K562 (cell line): ENCODE measurements around the gene KLHDC7A. TPM values are rescaled to one million over a fixed set of nuclear protein-coding genes. Genes with fewer than 3 reads are reported as not detected.
A peak's percentile ranks its signal among the peaks of the same experiment; 100 is the strongest.

ENCODE experiments used
- ASH1L ChIP-seq: fragments of 450-650 bp; IDR thresholded peaks from 2 replicates; pipeline ENCODE4 v1.6.1; 2018; ENCODE audit warnings: borderline replicate concordance, mild to moderate bottlenecking, low read depth; ENCODE audit not compliant: partially characterized antibody
- CGGBP1 ChIP-seq: fragments of 250-450 bp; sonication (Bioruptor Pico); IDR thresholded peaks from 2 replicates; pipeline ENCODE4 v1.9.0; 2021; ENCODE audit warnings: mild to moderate bottlenecking
- CHD4 ChIP-seq: fragments of 200-600 bp; sonication (generic); IDR thresholded peaks from 3 replicates; pipeline ENCODE4 v1.6.1; 2012; ENCODE audit warnings: low read depth, mild to moderate bottlenecking, mixed read lengths, low read length, inconsistent platforms; ENCODE audit not compliant: insufficient read depth, insufficient replicate concordance, poor library complexity, severe bottlenecking
- COPS2 ChIP-seq: fragments of 450-650 bp; conservative IDR thresholded peaks from 2 replicates; pipeline ENCODE4 v1.6.1; 2016; ENCODE audit warnings: mild to moderate bottlenecking, moderate library complexity
- DACH1 ChIP-seq: fragments of 450-650 bp; IDR thresholded peaks from 2 replicates; pipeline ENCODE4 v1.6.1; 2018; ENCODE audit not compliant: partially characterized antibody
- EP400 ChIP-seq: fragments of 450-650 bp; IDR thresholded peaks from 2 replicates; pipeline ENCODE4 v1.6.1; 2017; ENCODE audit warnings: antibody characterized with exemption, mild to moderate bottlenecking, moderate library complexity
- FOXA1 ChIP-seq: fragments of 450-650 bp; IDR thresholded peaks from 2 replicates; pipeline ENCODE4 v1.6.1; 2016; ENCODE audit warnings: mild to moderate bottlenecking, borderline replicate concordance
- FOXK1 ChIP-seq: sonication (generic); formaldehyde crosslinking; IDR thresholded peaks from 2 replicates; pipeline ENCODE4 v1.8.0; 2022; ENCODE audit warnings: missing genetic modification reagents, mild to moderate bottlenecking, borderline replicate concordance
- GTF3C2 ChIP-seq: IDR thresholded peaks from 3 replicates; pipeline ENCODE4 v1.6.1; 2011; ENCODE audit warnings: borderline replicate concordance, mild to moderate bottlenecking, moderate library complexity; ENCODE audit not compliant: insufficient read length; ENCODE audit errors: extremely low read depth
- NCOA1 ChIP-seq: fragments of 450-650 bp; IDR thresholded peaks from 2 replicates; pipeline ENCODE4 v1.6.1; 2016; ENCODE audit warnings: low read depth
- NCOR1 ChIP-seq: fragments of 450-650 bp; IDR thresholded peaks from 2 replicates; pipeline ENCODE4 v1.6.1; 2016; ENCODE audit warnings: mild to moderate bottlenecking, moderate library complexity
- NFE2 ChIP-seq: IDR thresholded peaks from 2 replicates; pipeline ENCODE4 v1.6.1; 2014; ENCODE audit warnings: antibody characterized with exemption, low read depth
- SOX6 ChIP-seq: fragments of 450-650 bp; IDR thresholded peaks from 2 replicates; pipeline ENCODE4 v1.6.1; 2014; ENCODE audit warnings: mild to moderate bottlenecking
- TCFL5 ChIP-seq: fragments of 250-450 bp; sonication (Bioruptor Pico); conservative IDR thresholded peaks from 2 replicates; pipeline ENCODE4 v1.6.1; 2021; ENCODE audit warnings: mild to moderate bottlenecking, moderate library complexity, matching md5 sums
- ZNF316 ChIP-seq: fragments of 450-650 bp; IDR thresholded peaks from 2 replicates; pipeline ENCODE4 v1.6.1; 2016
- ZNF57 ChIP-seq: fragments of 450-650 bp; formaldehyde crosslinking; IDR thresholded peaks from 2 replicates; pipeline ENCODE4 v1.4.0; 2020; ENCODE audit warnings: mild to moderate bottlenecking, moderate library complexity
- ZNF584 ChIP-seq: fragments of 200-800 bp; sonication (Bioruptor generic); IDR thresholded peaks from 2 replicates; pipeline ENCODE4 v1.6.1; 2016; ENCODE audit warnings: low read depth, mild to moderate bottlenecking, missing genetic modification characterization, missing compliant biosample characterization
- polyA plus RNA-seq, 8 experiments: library from polyadenylated mRNA; depleted of rRNA in 4 of 8; stranded (reverse) in 5 of 8; unstranded in 3 of 8; fragments of >200 nt; fragmentation: Nextera tagmentation in 2 of 8; fragmentation: Illumina TruSeq in 1 of 8; extraction: Ambion mirVana in 2 of 8; extraction: Trizol in 1 of 8; gene quantifications; 2 replicates each; pipeline versions ENCODE4 v1.2.1 to v1.2.3, GENCODE V29; 2011 to 2014; ENCODE audit warnings: inconsistent platforms in 1 of 8, missing spikeins in 1 of 8
- total RNA-seq, 7 experiments: library from RNA; depleted of rRNA in 6 of 7; stranded (reverse); fragments of >200 nt in 6 of 7; fragmentation: Illumina TruSeq in 2 of 7; extraction: Trizol in 2 of 7; gene quantifications; 2 replicates each; pipeline versions ENCODE4 v1.2.1 to v1.2.3, GENCODE V29; 2011 to 2021; ENCODE audit warnings: low replicate concordance in 1 of 7
- TF ChIP-seq, protein P1 (sequence below), 2 experiments: fragments of 150-350 bp in 1 of 2; IDR thresholded peaks; 2 replicates each; pipeline ENCODE4 v1.6.1; 2012 to 2016; ENCODE audit warnings: low read depth in 2 of 2, low read length in 2 of 2, mild to moderate bottlenecking in 1 of 2, moderate library complexity in 1 of 2
- TF ChIP-seq, protein P2 (sequence below): fragments of 450-650 bp; formaldehyde crosslinking; IDR thresholded peaks from 2 replicates; pipeline ENCODE4 v1.4.0; 2020; ENCODE audit warnings: mild to moderate bottlenecking, moderate library complexity

The KLHDC7A gene
- total and polyA plus RNA-seq, 9 of the 15 experiments (the other 6 are each of a cell fraction or from before 2014, with no cell fraction given): 0.01 to 0.02 (median 0.01) TPM; not detected in 6

DNA sequence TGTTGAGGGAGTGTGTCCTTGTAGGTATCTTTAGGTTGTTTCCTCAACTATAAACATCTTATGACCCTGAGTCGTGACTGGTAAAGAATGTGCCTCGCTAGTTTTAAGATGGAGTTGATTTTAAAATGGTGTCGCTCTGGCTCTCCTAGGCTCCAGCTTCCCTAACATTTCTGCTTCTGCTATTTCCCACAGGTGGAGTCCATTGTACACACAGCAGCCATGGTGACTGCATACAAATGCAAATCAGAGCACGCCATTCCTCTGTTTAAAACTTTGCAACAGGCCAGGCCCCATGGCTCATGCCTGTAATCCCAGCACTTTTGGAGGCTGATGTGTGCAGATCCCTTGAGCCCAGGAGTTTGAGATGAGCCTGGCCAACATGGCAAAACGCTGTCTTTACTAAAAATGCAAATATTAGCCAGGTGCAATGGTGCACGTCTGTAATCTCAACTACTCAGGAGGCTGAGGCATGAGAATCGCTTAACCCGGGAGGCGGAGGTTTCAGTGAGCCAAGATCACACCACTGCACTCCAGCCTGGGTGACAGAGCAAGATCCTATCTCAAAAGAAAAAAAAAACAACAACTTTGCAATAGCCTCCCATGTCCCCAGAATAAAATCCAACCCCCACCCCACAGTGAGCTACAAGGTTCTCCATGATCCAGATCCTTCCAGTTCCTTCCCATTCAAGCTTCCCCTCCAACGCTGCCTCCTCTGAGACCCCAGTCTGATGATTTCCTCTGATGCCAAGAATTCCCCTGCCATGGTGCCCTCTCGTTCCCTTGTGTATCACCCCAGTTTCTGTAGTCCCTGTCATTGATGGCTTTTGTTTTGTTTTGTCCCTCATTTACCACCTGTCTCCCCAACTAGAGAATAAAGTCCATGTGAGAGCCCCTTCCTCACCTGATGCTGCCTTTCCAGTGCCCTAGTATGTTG, 36.9 kb upstream of the KLHDC7A start (continued):
- TF ChIP-seq ASH1L (no peak), EP400 (no peak), GTF3C2 (no peak), COPS2 (no peak), FOXK1 (CRISPR knock-in tag) (no peak), FOXA1 (no peak), TCFL5 (CRISPR knock-in tag) (no peak), ZNF316 (peak; percentile 22; the same call in 1 of the 2 replicates), ZNF57 (CRISPR knock-in tag) (no peak), SOX6 (no peak), ZNF584 (CRISPR knock-in tag) (no peak), NCOA1 (no peak), CGGBP1 (CRISPR knock-in tag) (no peak), CHD4 (no peak), NFE2 (peak; percentile 72), NCOR1 (peak; percentile 20; the same call in 1 of the 2 replicates), DACH1 (no peak)
- TF ChIP-seq, protein P1, sequence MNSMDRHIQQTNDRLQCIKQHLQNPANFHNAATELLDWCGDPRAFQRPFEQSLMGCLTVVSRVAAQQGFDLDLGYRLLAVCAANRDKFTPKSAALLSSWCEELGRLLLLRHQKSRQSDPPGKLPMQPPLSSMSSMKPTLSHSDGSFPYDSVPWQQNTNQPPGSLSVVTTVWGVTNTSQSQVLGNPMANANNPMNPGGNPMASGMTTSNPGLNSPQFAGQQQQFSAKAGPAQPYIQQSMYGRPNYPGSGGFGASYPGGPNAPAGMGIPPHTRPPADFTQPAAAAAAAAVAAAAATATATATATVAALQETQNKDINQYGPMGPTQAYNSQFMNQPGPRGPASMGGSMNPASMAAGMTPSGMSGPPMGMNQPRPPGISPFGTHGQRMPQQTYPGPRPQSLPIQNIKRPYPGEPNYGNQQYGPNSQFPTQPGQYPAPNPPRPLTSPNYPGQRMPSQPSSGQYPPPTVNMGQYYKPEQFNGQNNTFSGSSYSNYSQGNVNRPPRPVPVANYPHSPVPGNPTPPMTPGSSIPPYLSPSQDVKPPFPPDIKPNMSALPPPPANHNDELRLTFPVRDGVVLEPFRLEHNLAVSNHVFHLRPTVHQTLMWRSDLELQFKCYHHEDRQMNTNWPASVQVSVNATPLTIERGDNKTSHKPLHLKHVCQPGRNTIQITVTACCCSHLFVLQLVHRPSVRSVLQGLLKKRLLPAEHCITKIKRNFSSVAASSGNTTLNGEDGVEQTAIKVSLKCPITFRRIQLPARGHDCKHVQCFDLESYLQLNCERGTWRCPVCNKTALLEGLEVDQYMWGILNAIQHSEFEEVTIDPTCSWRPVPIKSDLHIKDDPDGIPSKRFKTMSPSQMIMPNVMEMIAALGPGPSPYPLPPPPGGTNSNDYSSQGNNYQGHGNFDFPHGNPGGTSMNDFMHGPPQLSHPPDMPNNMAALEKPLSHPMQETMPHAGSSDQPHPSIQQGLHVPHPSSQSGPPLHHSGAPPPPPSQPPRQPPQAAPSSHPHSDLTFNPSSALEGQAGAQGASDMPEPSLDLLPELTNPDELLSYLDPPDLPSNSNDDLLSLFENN (IDR thresholded peaks at IDR 0.05; ENCODE audit: low read depth in 2 of 2, low read length in 2 of 2): no peak
- TF ChIP-seq, protein P2, sequence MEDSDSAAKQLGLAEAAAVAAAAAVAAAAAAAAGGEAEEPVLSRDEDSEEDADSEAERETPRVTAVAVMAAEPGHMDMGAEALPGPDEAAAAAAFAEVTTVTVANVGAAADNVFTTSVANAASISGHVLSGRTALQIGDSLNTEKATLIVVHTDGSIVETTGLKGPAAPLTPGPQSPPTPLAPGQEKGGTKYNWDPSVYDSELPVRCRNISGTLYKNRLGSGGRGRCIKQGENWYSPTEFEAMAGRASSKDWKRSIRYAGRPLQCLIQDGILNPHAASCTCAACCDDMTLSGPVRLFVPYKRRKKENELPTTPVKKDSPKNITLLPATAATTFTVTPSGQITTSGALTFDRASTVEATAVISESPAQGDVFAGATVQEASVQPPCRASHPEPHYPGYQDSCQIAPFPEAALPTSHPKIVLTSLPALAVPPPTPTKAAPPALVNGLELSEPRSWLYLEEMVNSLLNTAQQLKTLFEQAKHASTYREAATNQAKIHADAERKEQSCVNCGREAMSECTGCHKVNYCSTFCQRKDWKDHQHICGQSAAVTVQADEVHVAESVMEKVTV (CRISPR knock-in tag): no peak
